ENCODE results near the gene B4GALNT4. TPM values are rescaled to one million over a fixed set of nuclear protein-coding genes. Genes with fewer than 3 reads are reported as not detected.

Gene B4GALNT4
- total and polyA plus RNA-seq, 2 of the 4 experiments (the other 2 are of a cell fraction) = 5.2 to 38.6 TPM

- no peak overlapping the region for H3K4me2 ChIP-seq (ENCODE audit: low read depth, low read length)
- H3K9me1 ChIP-seq (ENCODE audit: insufficient read depth, low read length) = peaks cover 3% of the 10 kb centered on the region
- no peak overlapping the region for H3K18ac ChIP-seq (ENCODE audit: low read depth, low read length)
- dilution Hi-C loops (cut with HindIII; ENCODE audit: low sequenced_read_pairs, unreplicated experiment) = no loop called here
- BruUV-seq (replicated peaks) = no TSS peak
- H3K14ac ChIP-seq (replicated peaks; ENCODE audit: low read depth, low read length) = no peak overlapping the region
- in situ Hi-C loops (cut with MboI; ENCODE audit: low sequenced_read_pairs) = no loop called here
- H4K20me1 ChIP-seq (ENCODE audit: insufficient read depth, low read length) = no peaks in the 10 kb centered on the region
- H4K5ac ChIP-seq (ENCODE audit: low read depth, low read length) = no peak overlapping the region
- no peak overlapping the region for H3K9ac ChIP-seq (ENCODE audit: low read depth, low read length)
- no peaks in the 10 kb centered on the region for H3K36me3 ChIP-seq (ENCODE audit: control insufficient read depth, insufficient read depth, low read length)
- peaks cover 8% of the 10 kb centered on the region; the same call in 1 of the 2 replicates for H3K27me3 ChIP-seq (ENCODE audit: control insufficient read depth, insufficient read depth, low read length)
- H3K4me1 ChIP-seq (ENCODE audit: control insufficient read depth, insufficient read depth, low read length) = peaks cover 18% of the 10 kb centered on the region
- ATAC-seq (ENCODE audit: low read depth) (no peak), DNase-seq (no peak)
- no peak overlapping the region for H3K4me3 ChIP-seq (ENCODE audit: insufficient read depth, low read depth, low read length)
- peaks cover 0 to 4% of the 10 kb centered on the region in 2 experiments; a peak in 1 of 4 replicates for H3K79me1 ChIP-seq (ENCODE audit: low read depth in 1 of 2, low read length in 2 of 2)
- 0 out of 2 replicates have a peak overlapping the region, but pooled peaks have one; percentile 16 for H2AK5ac ChIP-seq (ENCODE audit: low read depth, low read length)
- peaks cover 2% of the 10 kb centered on the region; the same call in 1 of the 2 replicates for H3K9me3 ChIP-seq (ENCODE audit: control insufficient read depth, insufficient read depth, low read length)
- POLR2A ChIA-PET (ENCODE audit: unreplicated experiment) = interaction anchor here (1.3 kb wide), 1 partner anchor 15 kb away, joined by 4 read pairs; no protein-coding TSS in a partner anchor
- no peak overlapping the region for H2BK5ac ChIP-seq (ENCODE audit: low read depth, low read length, poor library complexity, severe bottlenecking)
- 86% methylated on average over 21 of the region's 38 CpGs; no CpG with 5 or more reads in 1 of the 2 experiments for WGBS, 2 experiments (ENCODE audit: extremely low coverage in 2 of 2, insufficient read length in 1 of 2)
- H3K23ac ChIP-seq (ENCODE audit: low read depth, low read length) = no peak overlapping the region
- intact Hi-C loops (cut with micrococcal nuclease) = no loop called here
- H4K8ac ChIP-seq (ENCODE audit: low read depth in 2 of 2, low read length in 2 of 2) = no peak overlapping the region
- TF ChIP-seq SMC3 (IDR thresholded peaks at IDR 0.05; ENCODE audit: low read depth, low read length) = no peak
- no peak for TF ChIP-seq ELK1 (IDR thresholded peaks at IDR 0.05; ENCODE audit: borderline replicate concordance, low read depth, low read length)
- TF ChIP-seq RCOR1 (IDR thresholded peaks at IDR 0.05; ENCODE audit: insufficient replicate concordance, low read length) = no peak
- no peak for TF ChIP-seq FOS (IDR thresholded peaks at IDR 0.05; ENCODE audit: low read depth, low read length)
- TF ChIP-seq MXI1 (IDR thresholded peaks at IDR 0.05; ENCODE audit: borderline replicate concordance, low read depth, low read length) = no peak
- TF ChIP-seq USF2 (IDR thresholded peaks at IDR 0.05; ENCODE audit: low read depth, low read length) = no peak
- TF ChIP-seq POLR2A (IDR thresholded peaks at IDR 0.05; ENCODE audit: low read depth, low read length) = no peak
- no peak overlapping the region for H2AK9ac ChIP-seq (replicated peaks; ENCODE audit: low read depth, low read length, poor library complexity)
- no peak overlapping the region for H4K91ac ChIP-seq (ENCODE audit: insufficient read depth, low read depth, low read length)
- no peak overlapping the region for H3K27ac ChIP-seq (ENCODE audit: insufficient read depth, low read length)
- H2BK120ac ChIP-seq (ENCODE audit: low read depth, low read length) = no peak overlapping the region
- H2BK20ac ChIP-seq (ENCODE audit: low read depth, low read length) = no peak overlapping the region
- H2BK15ac ChIP-seq (ENCODE audit: low read depth, low read length) = no peak overlapping the region
- H2AFZ ChIP-seq (replicated peaks; ENCODE audit: low read length, poor library complexity) = no peak overlapping the region
- CTCF ChIA-PET = no interaction called here
- no peak overlapping the region for H3K56ac ChIP-seq (ENCODE audit: extremely low read depth, insufficient read depth, low read length)
- H3K4ac ChIP-seq (ENCODE audit: low read depth, low read length) = no peak overlapping the region
These were observed 22.1 kb downstream of the B4GALNT4 start for GRCh38 chr11:391117-392017.
